Measurements from ENCODE around the gene MAPRE2. TPM values are rescaled to one million over a fixed set of nuclear protein-coding genes. Genes with fewer than 3 reads are reported as not detected.
"Not testable (repeated sequence)": the region's sequence is repeated elsewhere in the genome, so short reads cannot be mapped to it uniquely, and the experiment has no call there.

MAPRE2 gene
- total RNA-seq, 1 experiment from 2014 or later = 29.4 TPM

- H3K9me3 Mint-ChIP-seq = peaks cover 0 to 5% of the 10 kb centered on the region in 2 experiments; a peak in 2 of 5 replicates
- no peak overlapping the region for H3K9ac ChIP-seq (ENCODE audit: extremely low read depth, insufficient read length, low read length)
- H3K36me3 Mint-ChIP-seq (ENCODE audit: insufficient read depth in 1 of 3, low read depth in 3 of 3) = peaks cover 0 to 9% (median 4%) of the 10 kb centered on the region in 3 experiments; a peak in 2 of 7 replicates
- no peaks in the 10 kb centered on the region for H3K4me1 ChIP-seq (ENCODE audit: insufficient read depth, low read length)
- no peak overlapping the region for H4K5ac ChIP-seq (ENCODE audit: insufficient read length, low read depth, low read length)
- no peak overlapping the region for H3K27ac ChIP-seq (ENCODE audit: insufficient read length, low read depth, low read length)
- no peaks in the 10 kb centered on the region for H3K23me2 ChIP-seq (ENCODE audit: insufficient read length, low read depth, low read length, poor library complexity, severe bottlenecking)
- H2BK12ac ChIP-seq (ENCODE audit: insufficient read length, low read depth, low read length) = no peak overlapping the region
- no peak overlapping the region for H3K4me3 Mint-ChIP-seq
- no peaks in the 10 kb centered on the region for H3K79me1 ChIP-seq (ENCODE audit: insufficient read depth, low read depth, low read length, poor library complexity, severe bottlenecking)
- no peak overlapping the region for H4K91ac ChIP-seq (ENCODE audit: insufficient read length, low read depth, low read length)
- no peak overlapping the region for H3K56ac ChIP-seq (ENCODE audit: insufficient read length, low read depth, low read length)
- no peaks in the 10 kb centered on the region for H3K4me1 Mint-ChIP-seq
- H3K18ac ChIP-seq (ENCODE audit: insufficient read length, low read depth, low read length) = no peak overlapping the region
- no peak overlapping the region for H3T11ph ChIP-seq (ENCODE audit: low read length)
- H3K23ac ChIP-seq (ENCODE audit: insufficient read length, low read depth, low read length) = no peak overlapping the region
- H3K79me2 ChIP-seq (ENCODE audit: insufficient read depth, low read length) = no peaks in the 10 kb centered on the region
- no peak for TF ChIP-seq CTCF (conservative IDR thresholded peaks at IDR 0.05)
- H2AK5ac ChIP-seq (ENCODE audit: insufficient read length, low read length) = no peak overlapping the region
- no peak overlapping the region for H2BK5ac ChIP-seq (ENCODE audit: insufficient read length, low read length)
- H3K9me3 ChIP-seq (ENCODE audit: control insufficient read depth, low read depth, low read length) = no peaks in the 10 kb centered on the region
- no peak overlapping the region for H2BK20ac ChIP-seq (ENCODE audit: low read depth, low read length, poor library complexity, severe bottlenecking)
- H3K14ac ChIP-seq (ENCODE audit: insufficient read depth, low read length) = no peak overlapping the region
- no peak overlapping the region for H3K27ac Mint-ChIP-seq
- H3K4ac ChIP-seq (ENCODE audit: low read depth, low read length) = no peak overlapping the region
- no peak overlapping the region for H3K4me2 ChIP-seq (ENCODE audit: insufficient read depth, insufficient read length, low read length)
- H4K8ac ChIP-seq (replicated peaks; ENCODE audit: insufficient read length, low read depth, low read length) = no peak overlapping the region
- H3K27me3 ChIP-seq (ENCODE audit: insufficient read depth, low read length) = no peaks in the 10 kb centered on the region
- no peak for DNase-seq
- H2AFZ ChIP-seq (ENCODE audit: low read length) = no peak overlapping the region
- H2BK15ac ChIP-seq (ENCODE audit: low read depth, low read length) = no peak overlapping the region
- no peaks in the 10 kb centered on the region for H3K27me3 Mint-ChIP-seq (ENCODE audit: low read depth)
- H4K20me1 ChIP-seq (ENCODE audit: control insufficient read depth, insufficient read depth, insufficient read length) = no peaks in the 10 kb centered on the region
- no peak overlapping the region for H2BK120ac ChIP-seq (ENCODE audit: low read depth, low read length, poor library complexity, severe bottlenecking)
These were observed 66.0 kb downstream of the MAPRE2 start for GRCh38 chr18:35107216-35107615.

- not testable (repeated sequence) for H3K9me3 ChIP-seq (ENCODE audit: control insufficient read depth, low read depth, low read length); H3K4ac ChIP-seq (ENCODE audit: low read depth, low read length); H3K23ac ChIP-seq (ENCODE audit: insufficient read length, low read depth, low read length); H3K56ac ChIP-seq (ENCODE audit: insufficient read length, low read depth, low read length); H4K8ac ChIP-seq (replicated peaks; ENCODE audit: insufficient read length, low read depth, low read length); H3K4me3 Mint-ChIP-seq; H3K36me3 Mint-ChIP-seq (ENCODE audit: insufficient read depth in 1 of 3, low read depth in 3 of 3); H3K14ac ChIP-seq (ENCODE audit: insufficient read depth, low read length); H3K27me3 ChIP-seq (ENCODE audit: insufficient read depth, low read length); H3K4me1 Mint-ChIP-seq; H3K9ac ChIP-seq (ENCODE audit: extremely low read depth, insufficient read length, low read length); H3K27ac ChIP-seq (ENCODE audit: insufficient read length, low read depth, low read length); H3K27ac Mint-ChIP-seq; DNase-seq; H4K5ac ChIP-seq (ENCODE audit: insufficient read length, low read depth, low read length); H2BK15ac ChIP-seq (ENCODE audit: low read depth, low read length); H4K20me1 ChIP-seq (ENCODE audit: control insufficient read depth, insufficient read depth, insufficient read length); H3K23me2 ChIP-seq (ENCODE audit: insufficient read length, low read depth, low read length, poor library complexity, severe bottlenecking); H2AK5ac ChIP-seq (ENCODE audit: insufficient read length, low read length); H3K18ac ChIP-seq (ENCODE audit: insufficient read length, low read depth, low read length); H2BK120ac ChIP-seq (ENCODE audit: low read depth, low read length, poor library complexity, severe bottlenecking); H2BK5ac ChIP-seq (ENCODE audit: insufficient read length, low read length); H3K79me2 ChIP-seq (ENCODE audit: insufficient read depth, low read length); H2BK20ac ChIP-seq (ENCODE audit: low read depth, low read length, poor library complexity, severe bottlenecking); H2AFZ ChIP-seq (ENCODE audit: low read length); H3T11ph ChIP-seq (ENCODE audit: low read length); H3K27me3 Mint-ChIP-seq (ENCODE audit: low read depth); H3K9me3 Mint-ChIP-seq; H3K4me1 ChIP-seq (ENCODE audit: insufficient read depth, low read length); H2BK12ac ChIP-seq (ENCODE audit: insufficient read length, low read depth, low read length); H3K79me1 ChIP-seq (ENCODE audit: insufficient read depth, low read depth, low read length, poor library complexity, severe bottlenecking); H4K91ac ChIP-seq (ENCODE audit: insufficient read length, low read depth, low read length); H3K4me2 ChIP-seq (ENCODE audit: insufficient read depth, insufficient read length, low read length)
- WGBS (ENCODE audit: extremely low coverage, insufficient read length, low lambda C conversion rate) = no CpG with 5 or more reads among the region's 1 CpG
These were observed 66.9 kb downstream of the MAPRE2 start for GRCh38 chr18:35108088-35108487.

Data from H9 (cell line).